ENCODE results near the gene GXYLT2. TPM values are rescaled to one million over a fixed set of nuclear protein-coding genes. Genes with fewer than 3 reads are reported as not detected.

GXYLT2 gene
- total and polyA plus RNA-seq, 2 of the 13 experiments (the other 11 are each of a cell fraction or from before 2014, with no cell fraction given): 4.3 to 6.9 TPM

GRCh38 chr3:72947715-72948490 lies 60.1 kb downstream of the GXYLT2 start (continued):
- TF ChIP-seq IKZF4 (CRISPR knock-in tag; IDR thresholded peaks at IDR 0.05; ENCODE audit: borderline replicate concordance, low read depth, not compliant biosample characterization): no peak
- no peak for TF ChIP-seq RARG (CRISPR knock-in tag; IDR thresholded peaks at IDR 0.05; ENCODE audit: low read depth)
- no peak for TF ChIP-seq ZNF512B (CRISPR knock-in tag; IDR thresholded peaks at IDR 0.05; ENCODE audit: borderline replicate concordance)
- no peak for TF ChIP-seq JDP2 (CRISPR knock-in tag; IDR thresholded peaks at IDR 0.05; ENCODE audit: borderline replicate concordance)

- no peaks in the 10 kb centered on the region for H4K20me1 ChIP-seq (ENCODE audit: insufficient read depth, low read length)
- H2AFZ ChIP-seq (ENCODE audit: low read length): no peak overlapping the region
- H3K27me3 ChIP-seq (ENCODE audit: control insufficient read depth in 1 of 2, insufficient read depth in 2 of 2, low read length in 2 of 2): no peaks in the 10 kb centered on the region
- H3K79me2 ChIP-seq (ENCODE audit: insufficient read depth, low read length): no peaks in the 10 kb centered on the region
- H3K9ac ChIP-seq (ENCODE audit: insufficient read depth, low read depth, low read length): no peak overlapping the region
- in situ Hi-C loops (cut with HindIII; ENCODE audit: extremely low pct_ligation_motif_present, low pct_unique_long_range_greater_than_20kb) (loop anchor here (5.0 kb wide), 1 partner anchor 53 kb away; no protein-coding TSS in a partner anchor), intact Hi-C loops (cut with micrococcal nuclease; ENCODE audit: unreplicated experiment) (no loop called here)
- ChIA-PET CTCF (ENCODE audit: low intra/inter-chr PET ratio, low total read pairs) (no interaction called here), POLR2A (no interaction called here)
- H3K9me3 ChIP-seq (ENCODE audit: low read length): no peaks in the 10 kb centered on the region
- H3K36me3 ChIP-seq (replicated peaks in 1 of 2; ENCODE audit: control insufficient read depth in 1 of 2, insufficient read depth in 2 of 2, low read length in 2 of 2): no peaks in the 10 kb centered on the region
- 71% methylated on average over 4 of the region's 4 CpGs for WGBS (ENCODE audit: low lambda C conversion rate)
- H3K4me2 ChIP-seq (ENCODE audit: low read depth, low read length): no peak overlapping the region
- no TSS peak for BruUV-seq (replicated peaks)
- ATAC-seq (no peak), DNase-seq (ENCODE audit: low spot score) (no peak), FAIRE-seq (no peak)
- H3K4me3 ChIP-seq (replicated peaks in 1 of 3; ENCODE audit: insufficient read depth in 1 of 3, low read depth in 2 of 3, low read length in 3 of 3): no peak overlapping the region
- no peak overlapping the region for H3K27ac ChIP-seq (ENCODE audit: extremely low read length, insufficient read depth, low read length)
- peaks cover 67% of the 10 kb centered on the region for H3K4me1 ChIP-seq (ENCODE audit: insufficient read depth, low read length)
- TF ChIP-seq PITX1 (CRISPR knock-in tag; IDR thresholded peaks at IDR 0.05) (no peak), CERS6 (CRISPR knock-in tag; IDR thresholded peaks at IDR 0.05) (no peak), ZNF263 (CRISPR knock-in tag; IDR thresholded peaks at IDR 0.05) (peak; percentile 94)
- TF ChIP-seq, protein P1, sequence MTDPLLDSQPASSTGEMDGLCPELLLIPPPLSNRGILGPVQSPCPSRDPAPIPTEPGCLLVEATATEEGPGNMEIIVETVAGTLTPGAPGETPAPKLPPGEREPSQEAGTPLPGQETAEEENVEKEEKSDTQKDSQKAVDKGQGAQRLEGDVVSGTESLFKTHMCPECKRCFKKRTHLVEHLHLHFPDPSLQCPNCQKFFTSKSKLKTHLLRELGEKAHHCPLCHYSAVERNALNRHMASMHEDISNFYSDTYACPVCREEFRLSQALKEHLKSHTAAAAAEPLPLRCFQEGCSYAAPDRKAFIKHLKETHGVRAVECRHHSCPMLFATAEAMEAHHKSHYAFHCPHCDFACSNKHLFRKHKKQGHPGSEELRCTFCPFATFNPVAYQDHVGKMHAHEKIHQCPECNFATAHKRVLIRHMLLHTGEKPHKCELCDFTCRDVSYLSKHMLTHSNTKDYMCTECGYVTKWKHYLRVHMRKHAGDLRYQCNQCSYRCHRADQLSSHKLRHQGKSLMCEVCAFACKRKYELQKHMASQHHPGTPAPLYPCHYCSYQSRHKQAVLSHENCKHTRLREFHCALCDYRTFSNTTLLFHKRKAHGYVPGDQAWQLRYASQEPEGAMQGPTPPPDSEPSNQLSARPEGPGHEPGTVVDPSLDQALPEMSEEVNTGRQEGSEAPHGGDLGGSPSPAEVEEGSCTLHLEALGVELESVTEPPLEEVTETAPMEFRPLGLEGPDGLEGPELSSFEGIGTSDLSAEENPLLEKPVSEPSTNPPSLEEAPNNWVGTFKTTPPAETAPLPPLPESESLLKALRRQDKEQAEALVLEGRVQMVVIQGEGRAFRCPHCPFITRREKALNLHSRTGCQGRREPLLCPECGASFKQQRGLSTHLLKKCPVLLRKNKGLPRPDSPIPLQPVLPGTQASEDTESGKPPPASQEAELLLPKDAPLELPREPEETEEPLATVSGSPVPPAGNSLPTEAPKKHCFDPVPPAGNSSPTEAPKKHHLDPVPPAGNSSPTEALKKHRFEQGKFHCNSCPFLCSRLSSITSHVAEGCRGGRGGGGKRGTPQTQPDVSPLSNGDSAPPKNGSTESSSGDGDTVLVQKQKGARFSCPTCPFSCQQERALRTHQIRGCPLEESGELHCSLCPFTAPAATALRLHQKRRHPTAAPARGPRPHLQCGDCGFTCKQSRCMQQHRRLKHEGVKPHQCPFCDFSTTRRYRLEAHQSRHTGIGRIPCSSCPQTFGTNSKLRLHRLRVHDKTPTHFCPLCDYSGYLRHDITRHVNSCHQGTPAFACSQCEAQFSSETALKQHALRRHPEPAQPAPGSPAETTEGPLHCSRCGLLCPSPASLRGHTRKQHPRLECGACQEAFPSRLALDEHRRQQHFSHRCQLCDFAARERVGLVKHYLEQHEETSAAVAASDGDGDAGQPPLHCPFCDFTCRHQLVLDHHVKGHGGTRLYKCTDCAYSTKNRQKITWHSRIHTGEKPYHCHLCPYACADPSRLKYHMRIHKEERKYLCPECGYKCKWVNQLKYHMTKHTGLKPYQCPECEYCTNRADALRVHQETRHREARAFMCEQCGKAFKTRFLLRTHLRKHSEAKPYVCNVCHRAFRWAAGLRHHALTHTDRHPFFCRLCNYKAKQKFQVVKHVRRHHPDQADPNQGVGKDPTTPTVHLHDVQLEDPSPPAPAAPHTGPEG (CRISPR knock-in tag; IDR thresholded peaks at IDR 0.05): no peak
Measured at GRCh38 chr3:72949016-72949415, 61.2 kb downstream of the GXYLT2 start.

Data from HepG2 (cell line).